Measurements from ENCODE around the gene TFEB.
A peak's percentile ranks its signal among the peaks of the same experiment; 100 is the strongest.

TFEB gene

GRCh38 chr6:41722969-41723529 lies 12.4 kb downstream of the TFEB start:
- DNase-seq (ENCODE audit: low read depth), result no peak

- DNase-seq (ENCODE audit: low read depth), result no peak
Observed at GRCh38 chr6:41721414-41721813, 14.0 kb downstream of the TFEB start.

GRCh38 chr6:41720783-41721182 lies 14.6 kb downstream of the TFEB start:
- no peak for DNase-seq (ENCODE audit: low read depth)

- no peak for DNase-seq (ENCODE audit: low read depth)
Observed at GRCh38 chr6:41720262-41720620, 15.2 kb downstream of the TFEB start.

- no peak for DNase-seq (ENCODE audit: low read depth)
Observed at GRCh38 chr6:41719436-41720261, 15.8 kb downstream of the TFEB start.

- DNase-seq (ENCODE audit: low read depth), result no peak
Observed at GRCh38 chr6:41718828-41719227, 16.6 kb downstream of the TFEB start.

GRCh38 chr6:41717392-41717736 lies 18.0 kb downstream of the TFEB start:
- DNase-seq (ENCODE audit: low read depth), result no peak

- DNase-seq (ENCODE audit: low read depth), result no peak
Observed at GRCh38 chr6:41716516-41717391, 18.7 kb downstream of the TFEB start.

- no peak for DNase-seq (ENCODE audit: low read depth)
Observed at GRCh38 chr6:41715795-41716515, 19.5 kb downstream of the TFEB start.

GRCh38 chr6:41714556-41715273 lies 20.7 kb downstream of the TFEB start:
- no peak for DNase-seq (ENCODE audit: low read depth)

- no peak for DNase-seq (ENCODE audit: low read depth)
Observed at GRCh38 chr6:41713650-41714291, 21.6 kb downstream of the TFEB start.

GRCh38 chr6:41713159-41713649 lies 22.2 kb downstream of the TFEB start:
- peak; percentile 51 for DNase-seq (ENCODE audit: low read depth)

GRCh38 chr6:41712651-41713103 lies 22.7 kb downstream of the TFEB start:
- no peak for DNase-seq (ENCODE audit: low read depth)

- no peak for DNase-seq (ENCODE audit: low read depth)
Observed at GRCh38 chr6:41711323-41712038, 23.9 kb downstream of the TFEB start.

GRCh38 chr6:41709375-41709774 lies 26.0 kb downstream of the TFEB start:
- DNase-seq (ENCODE audit: low read depth), result no peak

GRCh38 chr6:41708856-41709255 lies 26.6 kb downstream of the TFEB start:
- DNase-seq (ENCODE audit: low read depth), result no peak

GRCh38 chr6:41707565-41708200 lies 27.7 kb downstream of the TFEB start:
- DNase-seq (ENCODE audit: low read depth), result no peak

GRCh38 chr6:41706876-41707564 lies 28.4 kb downstream of the TFEB start:
- DNase-seq (ENCODE audit: low read depth), result no peak
